ENCODE data around the gene PCBP3.
A peak's percentile ranks its signal among the peaks of the same experiment; 100 is the strongest.
"Not testable (repeated sequence)": the region's sequence is repeated elsewhere in the genome, so short reads cannot be mapped to it uniquely, and the experiment has no call there.

PCBP3 gene

DNA sequence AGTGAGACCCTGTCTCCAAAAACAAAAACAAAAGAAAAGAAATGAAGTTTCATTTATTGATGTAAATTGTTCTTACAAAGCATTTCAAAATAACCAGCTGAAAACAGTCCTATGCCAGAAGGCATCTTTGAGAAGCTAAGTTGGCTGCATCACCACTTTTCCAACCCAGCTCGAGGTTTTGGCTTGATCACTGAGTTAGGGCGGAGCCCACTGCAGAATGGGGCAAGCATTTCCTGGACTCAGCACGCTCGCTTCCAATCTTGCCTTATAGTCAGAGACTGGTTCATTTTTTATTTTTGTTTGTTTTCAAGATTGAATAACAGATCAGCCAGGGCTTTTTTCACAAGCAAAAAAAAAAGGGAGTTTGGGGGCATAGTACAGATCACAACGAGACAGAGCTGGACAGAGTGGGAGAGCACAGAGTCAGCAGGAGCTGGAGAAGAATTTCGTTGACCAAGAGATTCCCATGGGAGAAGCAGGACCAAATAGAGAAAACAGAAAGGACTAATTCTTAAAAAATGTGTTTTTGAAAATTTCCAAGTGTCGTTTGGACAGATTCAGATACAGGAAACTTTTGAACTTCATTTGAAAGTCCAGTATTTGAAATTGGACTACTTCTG is 314.6 kb downstream of the PCBP3 start:
- DNase-seq: no peak

DNA sequence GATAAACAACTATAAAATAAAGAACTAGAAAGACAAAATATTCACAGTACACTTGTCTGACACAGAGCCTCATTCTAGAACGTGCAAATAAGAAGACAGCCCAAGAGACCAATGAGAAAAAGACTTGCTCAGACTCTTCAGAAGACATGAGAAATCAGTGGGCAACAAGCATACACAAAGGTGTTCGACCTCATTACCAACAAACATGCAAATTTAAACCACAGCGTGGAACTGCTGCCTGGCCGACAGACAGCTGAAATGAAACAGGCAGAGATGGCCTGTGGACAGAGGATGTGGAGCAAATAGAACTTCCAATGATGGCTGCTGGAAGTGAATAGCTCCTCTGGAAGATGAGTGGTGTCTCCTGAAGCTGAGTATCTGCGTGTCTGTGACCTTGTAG is 315.7 kb downstream of the PCBP3 start:
- no peak for DNase-seq

DNA sequence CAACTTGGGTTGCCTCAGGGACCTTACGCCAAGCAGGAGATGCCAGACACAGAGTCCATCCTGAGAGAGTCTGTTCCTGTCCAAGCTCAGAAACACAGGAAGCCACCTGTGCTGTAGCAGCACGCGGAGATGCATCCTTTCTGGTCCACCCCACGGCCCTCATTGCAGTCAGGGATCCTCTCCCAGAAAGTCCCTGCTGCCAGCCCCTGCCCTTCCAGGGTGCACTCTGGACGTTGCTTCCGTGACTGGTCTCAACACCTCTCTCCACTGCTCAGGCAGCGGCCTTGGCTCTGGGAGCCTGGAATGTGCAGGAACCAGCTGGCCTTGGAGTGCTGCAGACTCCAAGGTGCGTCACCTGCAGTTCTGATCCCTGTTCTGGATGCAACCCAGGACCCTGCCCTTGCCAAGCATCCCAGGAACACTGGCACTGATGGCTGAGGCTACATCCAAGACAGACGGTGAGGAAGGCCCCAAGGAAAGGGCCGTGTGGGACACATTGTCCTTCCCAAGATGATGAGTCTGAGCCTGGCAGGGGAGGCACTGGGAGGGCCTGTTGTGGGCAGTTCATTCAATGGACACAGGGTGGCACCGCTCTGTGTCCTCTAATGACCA is 316.4 kb downstream of the PCBP3 start:
- no peak for DNase-seq

DNA sequence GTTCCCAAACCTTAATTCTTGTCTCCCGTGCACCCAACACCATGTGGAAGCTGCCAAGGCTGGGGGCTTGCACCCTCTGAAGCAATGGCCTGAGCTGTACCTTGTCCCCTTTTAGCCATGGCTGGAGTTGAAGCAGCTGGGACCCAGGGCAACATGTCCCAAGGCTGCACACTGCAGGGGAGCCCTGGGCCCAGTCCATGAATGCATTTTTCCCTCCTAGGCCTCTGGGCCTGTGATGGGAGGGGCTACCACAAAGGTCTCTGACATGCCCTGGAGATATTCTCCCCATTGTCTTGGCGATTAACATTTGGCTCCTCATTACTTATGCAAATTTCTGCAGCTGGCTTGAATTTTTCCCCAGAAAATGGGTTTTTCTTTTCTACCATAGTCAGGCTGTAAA is 317.9 kb downstream of the PCBP3 start:
- DNase-seq: not testable (repeated sequence)

DNA sequence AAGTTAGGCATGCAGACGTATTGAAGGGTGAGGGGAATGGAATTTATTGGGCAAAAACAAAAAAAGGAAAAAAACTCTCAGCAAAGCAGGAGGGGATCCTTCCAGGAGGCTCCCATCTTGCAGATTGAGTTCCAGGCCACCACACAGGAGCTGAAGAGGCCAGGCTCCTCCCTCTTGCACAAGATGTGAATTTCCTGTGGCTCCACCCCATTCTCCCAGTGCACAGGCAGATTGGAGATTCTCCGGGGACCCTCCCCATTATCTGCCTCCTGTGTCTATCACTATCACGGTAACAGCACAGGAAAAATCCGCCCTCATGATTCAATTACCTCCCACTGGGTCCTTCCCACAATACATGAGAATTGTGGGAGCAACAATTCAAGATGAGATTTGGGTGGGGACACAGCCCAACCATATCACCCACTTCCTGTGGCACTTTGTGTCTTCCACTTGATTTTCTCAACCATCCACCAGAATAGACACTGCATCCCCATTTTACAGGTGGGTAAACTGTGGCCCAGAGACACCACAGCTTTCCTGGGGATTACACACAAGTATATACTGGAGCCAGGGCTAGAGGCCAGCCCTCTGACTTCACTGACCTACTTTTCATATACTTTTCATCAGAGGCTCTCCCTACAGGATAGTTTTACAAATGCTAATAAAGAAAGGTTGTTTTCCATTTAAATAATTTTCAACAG is 319.2 kb downstream of the PCBP3 start:
- no peak for DNase-seq

DNA sequence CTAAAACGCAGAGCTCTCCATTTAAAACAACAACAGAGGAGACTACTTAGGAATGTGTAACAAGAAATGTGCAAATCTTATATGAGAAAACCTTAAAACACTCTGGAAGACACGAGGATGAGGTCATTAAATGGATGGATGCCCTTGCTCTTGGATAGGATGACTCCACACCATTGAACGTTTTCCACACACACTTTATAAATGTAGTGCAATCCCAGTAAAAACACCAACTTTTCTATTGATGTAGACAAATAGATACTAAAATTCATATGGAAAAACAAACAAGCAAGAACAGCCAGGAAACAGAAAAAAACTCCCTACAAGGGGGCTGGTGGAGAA is 319.7 kb downstream of the PCBP3 start:
- DNase-seq: no peak

DNA sequence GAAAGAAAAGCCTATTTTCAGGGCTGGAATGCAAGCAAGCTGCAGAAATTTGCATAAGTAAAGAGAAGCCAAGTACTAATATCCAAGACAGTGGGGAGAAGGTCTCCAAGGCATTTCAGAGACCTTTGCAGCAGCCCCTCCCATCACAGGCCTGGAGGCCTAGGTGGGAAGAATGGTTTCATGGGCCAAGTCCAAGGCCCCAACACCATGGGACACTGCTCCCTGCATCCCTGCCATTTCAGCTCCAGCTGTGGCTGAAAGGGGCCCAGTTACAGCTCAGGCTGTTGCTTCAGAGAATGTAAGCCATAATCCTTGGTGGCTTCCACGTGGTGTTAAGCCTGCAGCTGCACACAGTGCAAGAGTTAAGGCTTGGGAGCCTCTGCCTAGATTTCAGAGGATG is 321.1 kb downstream of the PCBP3 start:
- no peak for DNase-seq

DNA sequence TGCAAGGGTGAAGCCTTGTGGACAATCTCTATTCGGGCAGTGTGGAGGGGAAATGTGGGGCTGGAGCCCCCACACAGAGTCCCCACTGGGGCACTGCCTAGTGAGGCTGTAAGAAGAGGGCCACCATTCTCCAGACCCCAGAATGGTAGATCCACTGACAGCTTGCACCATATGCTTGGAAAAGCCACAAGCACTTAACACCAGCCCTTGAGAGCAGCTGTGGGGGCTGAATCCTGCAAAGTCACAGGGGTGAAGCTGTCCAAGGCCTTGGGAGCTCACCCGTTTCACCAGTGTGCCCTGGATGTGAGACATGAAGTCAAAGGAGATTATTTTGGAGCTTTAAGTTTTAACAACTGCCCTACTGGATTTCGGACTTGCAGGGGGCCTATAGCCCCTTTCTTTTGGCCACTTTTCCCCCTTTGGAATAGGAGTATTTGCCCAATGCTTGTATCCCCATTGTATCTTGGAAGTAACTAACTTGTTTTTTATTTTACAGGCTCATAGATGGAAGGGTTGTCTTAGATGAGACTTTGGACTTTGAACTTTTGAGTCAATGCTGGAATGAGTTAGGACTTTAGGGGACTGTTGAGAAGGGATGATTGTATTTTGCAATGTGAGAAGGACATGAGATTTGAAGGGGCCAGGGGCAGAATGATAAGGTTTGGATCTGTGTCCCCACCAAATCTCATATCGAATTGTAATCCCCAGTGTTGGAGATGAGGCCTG is 321.7 kb downstream of the PCBP3 start:
- no peak for DNase-seq

DNA sequence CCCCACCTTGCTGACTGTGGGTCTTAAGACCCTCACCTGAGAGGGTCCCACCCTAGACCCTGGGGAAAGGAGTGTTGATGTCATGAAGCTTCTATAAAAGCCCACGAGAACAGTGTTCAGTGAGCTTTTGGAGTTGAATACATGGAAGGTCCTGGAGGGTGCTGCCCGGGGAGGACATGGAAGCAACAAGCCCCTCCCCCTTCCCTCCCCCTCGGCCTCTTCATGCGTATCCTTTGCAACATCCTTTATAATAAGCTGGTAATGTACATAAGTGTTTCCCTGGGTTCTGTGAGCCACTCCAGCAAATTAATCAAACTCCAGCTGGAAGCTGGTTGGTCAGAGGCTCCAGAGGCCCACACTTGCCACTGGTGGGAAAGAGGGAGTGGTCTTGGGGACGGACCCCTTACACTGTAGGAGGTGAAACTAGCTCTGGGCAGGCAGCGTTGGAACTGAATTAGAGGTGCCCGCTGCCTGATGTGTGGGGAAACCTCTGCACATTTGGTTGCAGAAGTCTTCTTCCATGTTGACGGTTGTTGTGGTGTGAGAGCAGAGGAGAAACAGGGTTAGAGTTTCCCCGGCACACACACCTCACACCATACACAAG is 323.4 kb downstream of the PCBP3 start:
- DNase-seq: no peak

DNA sequence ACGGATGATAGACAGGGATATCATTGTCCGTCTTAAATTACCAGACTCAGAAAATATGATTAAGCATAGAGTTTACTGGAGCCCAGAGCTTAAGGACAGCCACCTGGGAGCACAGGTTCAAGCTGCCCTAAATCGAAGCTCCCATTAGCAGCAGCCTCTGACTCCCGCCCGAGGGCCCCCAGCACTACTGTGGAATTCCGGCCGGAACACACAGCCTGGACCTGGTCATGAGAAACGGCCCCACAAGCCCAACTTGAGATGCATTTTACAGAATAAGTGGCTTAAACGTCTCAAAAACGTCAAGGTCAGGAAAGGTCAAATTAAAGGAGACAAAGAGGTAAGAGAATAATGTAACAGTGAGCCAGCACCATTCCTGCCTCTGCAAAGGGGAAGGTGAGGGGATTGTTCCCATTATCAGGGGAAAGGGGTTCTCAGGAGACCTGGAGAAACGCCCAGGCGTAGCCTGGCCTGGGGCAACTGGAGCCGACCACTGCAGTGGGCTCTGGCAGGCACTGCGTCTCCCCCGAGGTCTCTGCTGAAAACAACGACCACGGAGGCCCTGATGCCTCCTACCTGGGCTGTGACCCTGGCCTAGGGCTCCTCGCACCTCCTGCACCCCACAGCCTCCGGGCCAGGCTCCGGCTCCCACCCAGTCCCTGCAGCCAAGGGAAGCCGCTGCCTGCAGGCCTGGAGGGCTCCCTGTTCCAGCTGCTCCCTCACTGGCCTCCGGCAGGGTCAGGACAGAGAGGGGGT is 326.6 kb downstream of the PCBP3 start:
- DNase-seq: no peak

DNA sequence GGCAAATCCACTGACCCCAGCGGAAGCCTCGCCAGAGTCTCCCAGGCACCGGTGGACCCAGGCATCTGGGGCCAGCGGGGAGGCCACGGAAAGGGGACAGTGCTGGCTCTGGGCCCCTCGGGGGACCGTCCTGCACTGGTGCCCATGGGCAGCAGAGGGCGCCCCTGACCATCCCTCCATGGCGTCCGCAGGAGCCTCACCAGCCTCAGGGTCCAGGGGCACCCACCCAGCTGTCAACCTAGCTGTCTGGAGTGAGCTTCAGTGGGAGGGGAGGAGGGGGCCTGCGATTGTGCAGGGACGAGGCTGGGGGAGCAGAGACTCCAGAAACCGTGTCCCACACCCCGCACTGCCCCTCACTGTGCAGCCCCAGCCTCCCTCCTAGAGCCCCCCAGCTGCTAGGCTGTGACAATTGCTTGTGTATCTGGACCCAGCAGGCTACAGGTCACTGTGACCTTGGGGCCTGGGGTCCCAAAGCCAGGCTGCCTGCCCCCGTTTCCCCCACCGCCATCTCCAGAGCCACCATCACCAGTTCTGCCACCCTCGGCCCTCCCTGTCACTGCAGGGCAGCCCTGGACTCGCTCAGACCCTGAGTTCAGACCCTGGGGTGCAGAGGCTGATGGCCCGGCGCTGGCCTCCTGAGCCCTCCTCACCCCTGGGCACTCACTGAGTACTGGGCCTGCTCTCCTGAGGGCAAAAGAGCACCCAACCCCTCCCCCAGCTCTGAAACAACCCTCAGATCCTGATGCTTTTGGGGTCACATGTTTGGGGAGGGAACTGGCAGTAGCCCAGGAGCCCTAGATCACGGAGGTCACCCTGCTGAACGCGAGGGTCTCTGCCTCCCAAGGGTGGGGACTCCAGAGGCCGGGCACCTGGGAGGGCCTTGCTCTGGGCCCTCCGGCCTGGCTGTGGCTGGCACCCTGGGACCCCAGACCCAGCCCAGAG is 327.4 kb downstream of the PCBP3 start:
- peak; percentile 62 for DNase-seq

DNA sequence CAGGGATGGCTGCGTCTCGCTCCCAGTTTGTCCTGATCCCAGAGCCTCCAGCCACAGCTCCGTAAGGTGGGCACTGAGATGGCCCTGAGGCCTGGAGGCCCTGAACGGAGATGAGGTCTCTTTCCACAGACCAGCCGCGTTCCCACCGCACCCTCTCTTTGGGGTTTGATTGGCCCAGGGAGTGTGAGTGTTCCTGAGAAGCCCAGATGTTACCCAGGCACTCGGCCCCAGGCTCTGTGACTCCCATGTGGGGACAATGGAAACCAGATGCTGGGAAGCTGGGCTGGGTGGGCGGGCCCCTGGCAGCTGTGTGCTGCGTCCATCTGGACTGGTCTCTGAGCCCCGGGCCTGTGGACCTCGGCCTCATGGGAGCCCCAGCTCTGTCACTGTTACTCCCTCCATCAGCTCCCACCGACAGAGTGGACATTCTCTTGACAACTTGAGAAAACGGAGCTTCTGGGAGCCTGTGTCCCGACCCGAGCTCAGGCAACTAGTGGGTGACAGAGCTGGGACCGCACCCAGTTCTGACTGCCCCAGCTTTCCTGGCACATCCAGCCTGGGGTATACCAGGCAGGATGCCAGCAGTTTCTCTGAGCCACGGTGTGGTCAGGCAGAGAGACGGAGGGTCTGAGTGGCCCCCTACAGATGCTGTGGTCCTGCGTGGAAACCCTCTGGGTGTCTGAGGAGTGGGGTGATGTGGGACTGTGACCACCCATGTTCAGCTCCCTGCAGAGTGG is 328.3 kb downstream of the PCBP3 start:
- no peak for DNase-seq

DNA sequence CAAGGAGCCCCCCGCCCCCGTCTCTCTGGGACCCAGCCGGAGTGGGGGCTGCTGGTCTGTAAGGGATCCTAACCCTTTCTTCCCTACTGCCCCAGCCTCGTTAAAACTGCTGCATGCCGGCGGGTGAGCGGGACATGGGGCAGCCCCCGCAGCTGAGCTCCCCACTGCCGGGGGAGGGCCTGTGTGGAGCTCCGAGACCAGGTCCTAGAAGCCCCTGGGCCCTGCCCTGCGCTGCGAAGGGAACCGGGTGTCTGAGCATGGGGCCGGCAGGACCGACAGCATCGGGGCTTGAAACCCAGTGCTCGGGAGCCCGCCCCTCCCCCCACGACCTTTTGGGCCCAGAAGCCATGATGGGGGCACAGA is 328.8 kb downstream of the PCBP3 start:
- DNase-seq: no peak

DNA sequence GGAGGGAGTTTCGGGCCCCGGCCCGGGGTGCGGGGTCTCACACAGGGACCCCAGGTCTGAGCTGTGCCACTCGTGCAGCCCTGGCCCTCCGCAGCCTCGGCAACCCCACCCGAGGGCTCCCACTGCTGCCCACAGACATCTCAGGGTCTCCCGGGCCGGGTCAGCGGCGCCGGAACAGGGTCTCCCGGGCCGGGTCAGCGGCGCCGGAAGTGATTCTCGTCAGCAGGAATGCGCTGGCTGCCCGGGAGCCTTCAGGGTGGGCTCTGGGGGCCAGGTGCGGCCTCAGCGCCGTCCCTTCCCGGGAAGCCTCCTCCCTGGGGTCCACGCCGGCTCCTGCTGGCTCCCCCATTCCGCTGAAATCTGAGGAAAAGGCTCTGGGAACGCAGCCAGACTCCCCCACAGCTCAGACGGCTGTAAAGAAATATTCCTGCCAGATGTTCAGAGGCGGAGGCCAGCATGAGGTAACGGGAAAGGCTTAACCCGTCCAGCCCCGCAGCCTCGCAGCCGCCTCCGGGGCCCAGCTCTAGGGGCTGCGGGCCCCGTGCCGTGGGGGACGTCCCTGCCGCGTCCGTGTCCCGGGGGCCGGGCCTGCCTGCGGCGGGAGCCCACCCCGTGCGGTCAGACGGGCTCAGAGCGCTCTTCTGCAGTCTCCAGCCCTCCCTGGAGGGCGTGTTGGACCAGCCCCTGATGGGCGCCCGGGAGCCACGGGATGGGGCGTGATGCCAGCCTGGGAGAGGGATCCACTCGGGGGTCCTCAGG is 329.4 kb downstream of the PCBP3 start:
- DNase-seq: no peak

DNA sequence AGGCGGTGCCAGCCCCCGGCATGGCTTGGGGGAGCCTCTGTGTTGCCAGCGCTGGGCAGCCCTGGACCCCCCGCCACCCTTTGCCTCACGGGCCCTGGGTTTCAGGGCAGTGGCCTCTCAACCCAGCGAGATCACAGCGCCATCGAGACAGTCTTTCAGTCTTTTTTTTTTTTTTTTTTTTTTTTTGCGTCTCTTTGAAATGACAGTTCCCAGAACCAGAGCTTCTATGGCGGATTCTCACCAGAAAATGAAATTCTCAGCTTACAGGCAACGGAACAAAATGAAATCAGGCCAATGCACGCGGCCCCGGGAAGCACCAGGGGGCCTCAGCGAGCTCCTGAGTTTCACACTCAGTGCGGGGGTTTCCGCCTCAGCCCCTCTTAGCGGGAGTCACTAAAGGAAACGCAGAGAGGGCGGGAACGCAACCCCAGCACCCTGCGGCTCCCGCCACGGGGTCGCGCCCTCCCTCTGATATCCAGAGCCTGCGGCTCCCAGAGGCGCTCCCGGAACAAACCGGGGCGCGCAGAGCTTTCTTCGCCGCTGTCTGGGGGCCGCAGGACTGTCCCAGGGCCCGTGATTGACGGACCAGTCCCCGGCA is 330.0 kb downstream of the PCBP3 start:
- DNase-seq: peak; percentile 82

DNA sequence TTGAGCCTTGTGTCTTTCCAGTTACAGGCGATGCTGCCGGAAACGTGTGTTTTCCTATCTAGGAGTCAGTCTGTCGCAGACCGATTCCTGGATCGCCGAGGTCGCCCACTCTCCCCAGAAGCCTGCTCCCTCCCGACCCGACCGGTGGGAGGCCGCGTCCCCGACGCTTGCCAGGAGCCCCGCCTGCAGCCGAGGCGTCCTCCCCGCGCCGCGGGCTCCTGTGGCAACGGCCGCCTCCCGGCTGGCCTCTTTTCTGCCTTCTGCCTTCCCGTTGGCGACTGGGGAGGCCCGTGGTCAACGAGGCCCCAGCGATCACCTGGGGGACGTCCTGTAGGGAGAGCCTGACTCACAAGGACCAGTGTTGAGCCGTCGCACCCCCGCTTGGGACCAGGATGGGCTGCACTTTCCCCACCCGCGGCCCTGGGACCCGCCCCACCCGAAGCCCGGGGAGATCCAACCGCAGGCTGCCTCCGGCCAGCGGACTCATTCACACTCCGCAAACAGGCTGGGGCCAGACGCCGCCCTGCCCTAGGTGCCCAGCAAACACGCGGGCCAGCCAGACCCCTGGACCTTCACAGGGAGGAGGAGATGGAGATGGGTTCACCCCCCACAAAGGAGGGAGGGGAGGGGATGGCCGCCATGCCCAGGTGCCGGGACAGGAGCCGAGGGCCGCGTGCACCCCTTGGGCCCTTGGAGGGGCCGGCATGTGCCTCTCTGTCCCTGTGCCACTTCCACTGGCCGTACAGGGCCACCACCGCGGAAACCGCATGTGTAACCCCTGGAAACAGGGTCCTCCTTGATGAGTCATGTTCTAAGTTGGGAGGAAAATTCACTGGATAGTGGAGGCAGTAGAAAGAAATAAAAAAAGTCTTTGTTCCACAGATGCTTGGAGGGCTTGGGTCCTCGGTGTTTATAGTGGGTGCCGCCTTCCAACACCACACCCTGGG is 330.8 kb downstream of the PCBP3 start:
- DNase-seq: peak; percentile 42

DNA sequence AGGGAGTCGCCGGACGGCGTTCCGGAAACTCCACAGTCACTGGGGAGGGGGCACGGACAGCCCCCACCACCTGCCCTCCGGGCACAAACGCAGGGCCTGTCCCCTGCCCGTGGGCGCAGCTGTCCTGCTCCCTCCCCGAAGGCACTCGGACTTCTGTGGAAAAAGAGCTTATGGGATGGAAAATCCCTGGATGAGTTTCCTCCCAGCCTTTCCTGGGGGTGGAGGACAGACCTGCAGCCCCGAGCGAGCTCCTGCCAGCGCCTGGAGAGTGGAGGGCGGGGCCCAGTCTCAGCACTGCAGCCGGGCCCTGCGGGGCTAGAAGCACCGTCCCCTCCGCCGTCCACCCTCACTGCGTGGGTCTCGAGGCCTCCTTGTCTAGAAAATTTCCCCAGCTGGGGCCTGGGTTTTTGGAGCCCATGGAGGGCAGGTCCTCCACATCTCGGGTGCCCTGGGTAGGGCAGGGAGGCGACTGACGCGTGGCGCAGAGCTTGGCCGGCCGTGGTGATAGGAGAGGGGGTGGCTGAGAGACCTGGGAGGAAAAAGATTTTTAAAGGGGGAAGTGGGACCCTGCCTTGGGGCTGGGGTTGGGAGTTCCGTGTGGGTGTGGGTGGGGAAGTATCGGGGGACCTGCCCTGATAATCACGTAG is 331.6 kb downstream of the PCBP3 start:
- DNase-seq: no peak

Measured in CD4-positive, alpha-beta T cell treated with Interleukin-17A for 4 hours (primary cell).